ENCODE measurements around the gene OSBP2.

Gene OSBP2

DNA sequence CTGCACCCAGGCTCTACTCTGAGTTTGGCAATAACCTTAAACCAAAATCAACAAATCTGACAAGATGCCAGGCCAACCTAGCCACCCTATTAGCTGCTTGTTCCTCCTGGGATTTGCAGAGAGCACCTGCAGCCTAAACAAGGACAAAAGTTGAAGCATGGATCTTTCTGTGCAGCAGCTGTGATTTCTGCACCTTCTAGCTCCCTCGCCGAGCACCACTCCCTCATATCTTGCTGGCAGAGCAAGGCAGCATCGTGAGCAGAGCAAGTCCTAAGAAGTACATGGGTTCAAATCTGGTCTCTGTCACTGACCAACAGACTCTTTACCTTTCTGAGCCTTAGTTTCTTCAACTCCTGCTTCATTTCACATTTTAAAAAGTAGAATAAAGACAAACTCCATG, 235.6 kb downstream of the OSBP2 start:
- no peak overlapping the region for H2BK5ac ChIP-seq (ENCODE audit: low read depth, low read length, poor library complexity)
- H2AFZ ChIP-seq (ENCODE audit: insufficient read depth, low read length, poor library complexity) = no peak overlapping the region
- no peak overlapping the region for H2BK120ac ChIP-seq (ENCODE audit: insufficient read depth, low read length, poor library complexity)
- no peak overlapping the region for H4K12ac ChIP-seq (ENCODE audit: low read depth, low read length)
- no peaks in the 10 kb centered on the region for H3K79me2 ChIP-seq (ENCODE audit: control insufficient read depth, insufficient read depth, low read length, poor library complexity)
- no peak overlapping the region for H3K27ac ChIP-seq (ENCODE audit: low read depth, low read length)
- peaks cover 80 to 86% of the 10 kb centered on the region in 2 experiments for H3K36me3 ChIP-seq (ENCODE audit: control insufficient read depth in 1 of 2, insufficient read depth in 2 of 2, low read length in 2 of 2)
- no peaks in the 10 kb centered on the region for H3K79me1 ChIP-seq (ENCODE audit: low read length)
- no peaks in the 10 kb centered on the region for H3K4me1 ChIP-seq (ENCODE audit: control insufficient read depth in 1 of 2, insufficient read depth in 2 of 2, low read length in 2 of 2)
- no peak overlapping the region for H3K18ac ChIP-seq (ENCODE audit: low read length)
- no peak for DNase-seq
- H3K4ac ChIP-seq (ENCODE audit: low read depth, low read length) = no peak overlapping the region
- no peak overlapping the region for H3K9ac ChIP-seq (ENCODE audit: low read length)
- H3K4me2 ChIP-seq (ENCODE audit: low read length) = no peak overlapping the region
- no peaks in the 10 kb centered on the region for H3K27me3 ChIP-seq (ENCODE audit: insufficient read depth, low read length)
- H4K8ac ChIP-seq (ENCODE audit: low read depth, low read length) = no peak overlapping the region
- H2AK5ac ChIP-seq (ENCODE audit: low read length) = no peak overlapping the region
- no peak overlapping the region for H3K23ac ChIP-seq (ENCODE audit: low read length)
- H3K9me3 ChIP-seq (ENCODE audit: insufficient read depth, low read depth, low read length) = no peaks in the 10 kb centered on the region
- no peak overlapping the region for H3K14ac ChIP-seq (ENCODE audit: low read length)
- no peak overlapping the region for H2BK12ac ChIP-seq (ENCODE audit: low read length)
- WGBS (ENCODE audit: extremely low coverage, insufficient coverage, insufficient read length) = no CpG with 5 or more reads among the region's 3 CpGs
- no peak overlapping the region for H3K4me3 ChIP-seq (ENCODE audit: low read depth, low read length)
- H4K91ac ChIP-seq (ENCODE audit: low read depth, low read length) = no peak overlapping the region

DNA sequence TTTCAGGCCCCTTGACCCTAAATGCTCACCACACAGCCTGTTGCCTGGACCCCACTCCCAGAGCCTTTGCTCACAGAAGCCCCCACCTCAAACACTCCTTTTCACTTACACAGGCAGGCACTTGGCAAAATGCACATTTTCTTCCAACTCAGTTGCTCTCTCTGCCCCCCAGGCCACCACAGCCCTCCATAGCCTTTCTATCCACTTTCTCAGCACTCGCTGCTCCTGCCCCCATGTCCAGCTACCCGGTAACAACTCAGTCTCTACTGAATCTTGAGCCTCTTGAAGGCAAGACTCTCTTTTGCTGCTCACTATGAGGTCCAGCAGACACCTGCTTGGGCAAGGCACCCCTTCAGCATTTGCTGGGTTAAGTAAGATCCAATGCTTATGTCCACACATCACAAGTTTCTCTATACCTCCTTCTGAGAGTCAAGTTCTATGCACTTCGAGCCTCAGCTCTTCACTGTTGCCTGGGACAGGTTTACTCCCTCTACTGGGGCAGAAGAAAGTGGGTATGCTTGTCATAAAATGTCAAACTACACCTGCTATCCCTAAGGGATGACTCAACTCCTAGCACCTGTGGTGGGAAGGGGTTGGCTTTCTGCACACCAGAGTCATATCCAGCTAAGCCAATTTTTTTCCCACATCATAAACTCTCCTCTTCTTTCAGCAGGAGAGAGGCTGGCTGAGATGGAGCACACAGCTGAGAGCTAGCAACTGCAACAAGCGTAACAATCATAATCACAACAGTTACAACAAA, 237.0 kb downstream of the OSBP2 start:
- Histone ChIP-seq H3K4me3 (ENCODE audit: low read depth, low read length) (no peak overlapping the region), H2AK5ac (ENCODE audit: low read length) (no peak overlapping the region), H3K27me3 (ENCODE audit: insufficient read depth, low read length) (no peaks in the 10 kb centered on the region), H3K27ac (ENCODE audit: low read depth, low read length) (no peak overlapping the region), H2BK120ac (ENCODE audit: insufficient read depth, low read length, poor library complexity) (no peak overlapping the region), H3K14ac (ENCODE audit: low read length) (no peak overlapping the region), H3K9ac (ENCODE audit: low read length) (no peak overlapping the region), H3K23ac (ENCODE audit: low read length) (no peak overlapping the region), H4K8ac (ENCODE audit: low read depth, low read length) (no peak overlapping the region), H3K79me2 (ENCODE audit: control insufficient read depth, insufficient read depth, low read length, poor library complexity) (no peaks in the 10 kb centered on the region), H2BK12ac (ENCODE audit: low read length) (no peak overlapping the region), H2BK5ac (ENCODE audit: low read depth, low read length, poor library complexity) (no peak overlapping the region), H3K4ac (ENCODE audit: low read depth, low read length) (no peak overlapping the region), H4K91ac (ENCODE audit: low read depth, low read length) (no peak overlapping the region), H3K4me1 (ENCODE audit: control insufficient read depth in 1 of 2, insufficient read depth in 2 of 2, low read length in 2 of 2) (no peaks in the 10 kb centered on the region), H3K9me3 (ENCODE audit: insufficient read depth, low read depth, low read length) (no peaks in the 10 kb centered on the region), H3K79me1 (ENCODE audit: low read length) (no peaks in the 10 kb centered on the region), H3K4me2 (ENCODE audit: low read length) (no peak overlapping the region), H3K36me3 (ENCODE audit: control insufficient read depth in 1 of 2, insufficient read depth in 2 of 2, low read length in 2 of 2) (peaks cover 73 to 80% of the 10 kb centered on the region in 2 experiments), H3K18ac (ENCODE audit: low read length) (no peak overlapping the region), H2AFZ (ENCODE audit: insufficient read depth, low read length, poor library complexity) (no peak overlapping the region), H4K12ac (ENCODE audit: low read depth, low read length) (no peak overlapping the region)
- no peak for DNase-seq
- WGBS (ENCODE audit: extremely low coverage, insufficient coverage, insufficient read length) = no CpG with 5 or more reads among the region's 4 CpGs

DNA sequence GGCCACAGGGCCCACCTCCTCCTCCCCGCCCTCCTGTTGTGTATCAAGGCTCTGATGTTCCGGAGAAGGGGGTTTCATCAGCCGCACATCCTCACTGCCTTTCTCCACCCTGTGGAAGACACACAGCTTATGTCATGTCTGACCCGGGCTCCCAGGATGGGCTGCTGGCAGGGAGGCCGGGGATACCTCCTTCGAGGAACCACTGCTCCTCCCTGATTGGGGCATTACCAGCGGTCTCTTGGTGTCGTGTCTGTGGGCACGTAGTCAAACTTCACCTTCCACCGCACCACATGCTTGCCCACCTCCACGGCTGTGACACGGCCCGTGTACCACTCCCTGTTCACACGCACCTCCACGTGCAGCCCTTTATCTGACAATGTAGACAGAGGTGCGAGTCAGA, 238.0 kb downstream of the OSBP2 start:
- H3K4ac ChIP-seq (ENCODE audit: low read depth, low read length) = no peak overlapping the region
- H3K36me3 ChIP-seq (ENCODE audit: control insufficient read depth in 1 of 2, insufficient read depth in 2 of 2, low read length in 2 of 2) = peaks cover 73 to 80% of the 10 kb centered on the region in 2 experiments
- no peak overlapping the region for H2BK12ac ChIP-seq (ENCODE audit: low read length)
- no peak overlapping the region for H3K18ac ChIP-seq (ENCODE audit: low read length)
- no peaks in the 10 kb centered on the region for H3K79me2 ChIP-seq (ENCODE audit: control insufficient read depth, insufficient read depth, low read length, poor library complexity)
- no CpG with 5 or more reads among the region's 16 CpGs for WGBS (ENCODE audit: extremely low coverage, insufficient coverage, insufficient read length)
- no peaks in the 10 kb centered on the region for H3K4me1 ChIP-seq (ENCODE audit: control insufficient read depth in 1 of 2, insufficient read depth in 2 of 2, low read length in 2 of 2)
- H4K12ac ChIP-seq (ENCODE audit: low read depth, low read length) = no peak overlapping the region
- H3K79me1 ChIP-seq (ENCODE audit: low read length) = no peaks in the 10 kb centered on the region
- no peak overlapping the region for H2AK5ac ChIP-seq (ENCODE audit: low read length)
- no peak overlapping the region for H4K8ac ChIP-seq (ENCODE audit: low read depth, low read length)
- H3K23ac ChIP-seq (ENCODE audit: low read length) = no peak overlapping the region
- no peak overlapping the region for H2BK120ac ChIP-seq (ENCODE audit: insufficient read depth, low read length, poor library complexity)
- H3K4me3 ChIP-seq (ENCODE audit: low read depth, low read length) = no peak overlapping the region
- no peaks in the 10 kb centered on the region for H3K27me3 ChIP-seq (ENCODE audit: insufficient read depth, low read length)
- H3K9me3 ChIP-seq (ENCODE audit: insufficient read depth, low read depth, low read length) = no peaks in the 10 kb centered on the region
- no peak overlapping the region for H2AFZ ChIP-seq (ENCODE audit: insufficient read depth, low read length, poor library complexity)
- no peak overlapping the region for H3K4me2 ChIP-seq (ENCODE audit: low read length)
- no peak overlapping the region for H3K27ac ChIP-seq (ENCODE audit: low read depth, low read length)
- DNase-seq = no peak
- no peak overlapping the region for H3K9ac ChIP-seq (ENCODE audit: low read length)
- H4K91ac ChIP-seq (ENCODE audit: low read depth, low read length) = no peak overlapping the region
- no peak overlapping the region for H2BK5ac ChIP-seq (ENCODE audit: low read depth, low read length, poor library complexity)
- H3K14ac ChIP-seq (ENCODE audit: low read length) = no peak overlapping the region

DNA sequence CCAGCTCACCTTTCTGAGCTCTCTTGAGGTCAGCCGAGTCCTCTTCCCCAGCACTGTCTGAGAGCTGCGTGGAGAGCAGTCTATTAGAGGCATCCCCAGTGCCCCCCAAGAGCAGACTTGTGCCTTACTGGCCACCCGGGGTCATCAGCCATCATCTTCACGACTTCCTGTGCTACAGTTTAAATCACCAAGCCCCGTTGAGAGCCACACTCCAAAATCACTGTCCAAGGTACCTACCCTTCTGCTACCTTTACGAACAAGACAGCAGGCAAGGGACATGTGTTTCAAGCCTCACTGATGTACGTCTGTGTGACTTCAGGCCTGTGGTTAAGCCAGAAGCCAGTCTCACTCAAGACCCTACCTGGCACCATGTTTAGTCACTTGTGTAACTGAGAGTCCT, 238.8 kb downstream of the OSBP2 start:
- Histone ChIP-seq H2BK12ac (ENCODE audit: low read length) (no peak overlapping the region), H4K91ac (ENCODE audit: low read depth, low read length) (no peak overlapping the region), H2AK5ac (ENCODE audit: low read length) (no peak overlapping the region), H3K27me3 (ENCODE audit: insufficient read depth, low read length) (no peaks in the 10 kb centered on the region), H3K27ac (ENCODE audit: low read depth, low read length) (no peak overlapping the region), H3K4me1 (ENCODE audit: control insufficient read depth in 1 of 2, insufficient read depth in 2 of 2, low read length in 2 of 2) (no peaks in the 10 kb centered on the region), H3K36me3 (ENCODE audit: control insufficient read depth in 1 of 2, insufficient read depth in 2 of 2, low read length in 2 of 2) (peaks cover 69 to 76% of the 10 kb centered on the region in 2 experiments), H4K8ac (ENCODE audit: low read depth, low read length) (no peak overlapping the region), H2BK120ac (ENCODE audit: insufficient read depth, low read length, poor library complexity) (no peak overlapping the region), H3K79me2 (ENCODE audit: control insufficient read depth, insufficient read depth, low read length, poor library complexity) (no peaks in the 10 kb centered on the region), H3K23ac (ENCODE audit: low read length) (no peak overlapping the region), H2BK5ac (ENCODE audit: low read depth, low read length, poor library complexity) (no peak overlapping the region), H3K9me3 (ENCODE audit: insufficient read depth, low read depth, low read length) (no peaks in the 10 kb centered on the region), H2AFZ (ENCODE audit: insufficient read depth, low read length, poor library complexity) (no peak overlapping the region), H3K4me3 (ENCODE audit: low read depth, low read length) (no peak overlapping the region), H3K4ac (ENCODE audit: low read depth, low read length) (no peak overlapping the region), H4K12ac (ENCODE audit: low read depth, low read length) (no peak overlapping the region), H3K18ac (ENCODE audit: low read length) (no peak overlapping the region), H3K9ac (ENCODE audit: low read length) (no peak overlapping the region), H3K14ac (ENCODE audit: low read length) (no peak overlapping the region), H3K4me2 (ENCODE audit: low read length) (no peak overlapping the region), H3K79me1 (ENCODE audit: low read length) (no peaks in the 10 kb centered on the region)
- no CpG with 5 or more reads among the region's 7 CpGs for WGBS (ENCODE audit: extremely low coverage, insufficient coverage, insufficient read length)
- no peak for DNase-seq
